ENCODE data around the gene CNTNAP4. TPM values are rescaled to one million over a fixed set of nuclear protein-coding genes. Genes with fewer than 3 reads are reported as not detected.

Gene CNTNAP4
- total RNA-seq, 2 experiments from 2014 or later, result not detected

DNA sequence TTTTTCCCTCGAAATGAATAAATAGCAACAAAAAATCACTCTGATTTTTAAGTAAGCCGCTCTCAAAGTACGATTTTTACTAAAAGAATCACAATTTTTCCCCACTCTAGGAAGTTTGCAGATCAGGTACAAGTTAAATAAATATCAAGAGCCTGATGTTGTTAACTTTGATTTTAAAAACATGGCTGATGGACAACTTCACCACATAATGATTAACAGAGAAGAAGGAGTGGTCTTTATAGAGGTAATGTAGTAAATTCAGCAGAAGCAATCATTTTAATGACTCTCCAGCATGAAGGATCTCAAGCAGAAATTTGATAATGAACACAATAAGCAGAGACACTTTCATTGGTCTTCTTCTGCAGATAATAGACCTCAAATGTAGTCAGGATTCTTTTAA, 262.4 kb downstream of the CNTNAP4 start:
- H3K27me3 ChIP-seq (ENCODE audit: control insufficient read depth in 1 of 2, insufficient read depth in 2 of 2, low read length in 2 of 2), result no peaks in the 10 kb centered on the region
- DNase-seq (no peak), ATAC-seq (ENCODE audit: poor library complexity) (no peak)
- Mint-ChIP-seq H3K9me3 (peaks cover 3% of the 10 kb centered on the region), H3K4me3 (no peak overlapping the region), H3K36me3 (ENCODE audit: low read depth) (no peaks in the 10 kb centered on the region), H3K4me1 (ENCODE audit: low read depth) (no peaks in the 10 kb centered on the region), H3K27me3 (no peaks in the 10 kb centered on the region), H3K27ac (no peak overlapping the region)
- H3K4me3 ChIP-seq (ENCODE audit: low read length), result no peak overlapping the region
- no peaks in the 10 kb centered on the region for H3K9me3 ChIP-seq (ENCODE audit: control insufficient read depth in 1 of 2, insufficient read depth in 1 of 2, low read length in 2 of 2)
- ChIA-PET POLR2A (no interaction called here), CTCF (no interaction called here)
- intact Hi-C loops (cut with DNase I, micrococcal nuclease), result no loop called here
- no peak for TF ChIP-seq CTCF (IDR thresholded peaks at IDR 0.05)
- no peaks in the 10 kb centered on the region for H3K4me1 ChIP-seq (ENCODE audit: insufficient read depth, low read length)
- no peak overlapping the region for H3K27ac ChIP-seq (ENCODE audit: low read depth in 1 of 2, low read length in 2 of 2)
- H3K36me3 ChIP-seq (ENCODE audit: insufficient read depth, low read length), result no peaks in the 10 kb centered on the region

DNA sequence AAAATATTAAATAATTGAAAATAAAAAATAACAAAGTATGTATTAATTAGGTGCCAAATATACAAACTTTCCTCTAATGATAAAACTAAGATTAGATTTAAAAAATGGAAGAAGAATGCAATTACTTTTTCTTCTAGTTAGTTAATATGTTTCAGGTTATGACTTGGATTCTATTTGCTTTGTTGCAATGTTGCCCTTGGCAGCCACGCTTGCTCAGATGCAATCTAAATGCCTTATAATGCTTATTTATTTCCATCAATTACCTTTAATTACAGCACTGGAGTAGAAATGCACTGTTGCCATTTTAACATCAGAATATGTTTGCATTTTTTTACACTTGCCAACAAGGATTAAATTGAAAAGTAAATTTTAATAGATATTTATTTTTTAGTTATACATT, 263.9 kb downstream of the CNTNAP4 start:
- Mint-ChIP-seq H3K4me1 (ENCODE audit: low read depth) (no peaks in the 10 kb centered on the region), H3K27ac (no peak overlapping the region), H3K4me3 (no peak overlapping the region), H3K9me3 (peaks cover 2% of the 10 kb centered on the region), H3K27me3 (no peaks in the 10 kb centered on the region), H3K36me3 (ENCODE audit: low read depth) (no peaks in the 10 kb centered on the region)
- H3K27ac ChIP-seq (ENCODE audit: low read depth in 1 of 2, low read length in 2 of 2), result no peak overlapping the region
- no peaks in the 10 kb centered on the region for H3K36me3 ChIP-seq (ENCODE audit: insufficient read depth, low read length)
- intact Hi-C loops (cut with DNase I, micrococcal nuclease), result no loop called here
- H3K4me1 ChIP-seq (ENCODE audit: insufficient read depth, low read length), result no peaks in the 10 kb centered on the region
- POLR2A ChIA-PET, result no interaction called here
- no peaks in the 10 kb centered on the region for H3K27me3 ChIP-seq (ENCODE audit: control insufficient read depth in 1 of 2, insufficient read depth in 2 of 2, low read length in 2 of 2)
- no peak overlapping the region for H3K4me3 ChIP-seq (ENCODE audit: low read length)
- TF ChIP-seq CTCF (IDR thresholded peaks at IDR 0.05), result no peak
- ATAC-seq (ENCODE audit: poor library complexity), result no peak
- H3K9me3 ChIP-seq (ENCODE audit: control insufficient read depth in 1 of 2, insufficient read depth in 1 of 2, low read length in 2 of 2), result peaks cover 0 to 3% of the 10 kb centered on the region in 2 experiments
- CTCF ChIA-PET, result no interaction called here
- DNase-seq, result no peak

- no peak overlapping the region for H3K27ac Mint-ChIP-seq
- no peaks in the 10 kb centered on the region for H3K27me3 Mint-ChIP-seq
- no peak overlapping the region for H3K4me3 Mint-ChIP-seq
- Histone ChIP-seq H3K4me3 (ENCODE audit: low read length) (no peak overlapping the region), H3K4me1 (ENCODE audit: insufficient read depth, low read length) (no peaks in the 10 kb centered on the region), H3K9me3 (ENCODE audit: control insufficient read depth in 1 of 2, insufficient read depth in 1 of 2, low read length in 2 of 2) (no peaks in the 10 kb centered on the region), H3K27me3 (ENCODE audit: control insufficient read depth in 1 of 2, insufficient read depth in 2 of 2, low read length in 2 of 2) (no peaks in the 10 kb centered on the region), H3K27ac (ENCODE audit: low read depth in 1 of 2, low read length in 2 of 2) (no peak overlapping the region), H3K36me3 (ENCODE audit: insufficient read depth, low read length) (no peaks in the 10 kb centered on the region)
- no peaks in the 10 kb centered on the region for H3K4me1 Mint-ChIP-seq (ENCODE audit: low read depth)
- H3K9me3 Mint-ChIP-seq, result peaks cover 9% of the 10 kb centered on the region
- ATAC-seq (ENCODE audit: poor library complexity), result no peak
- no peaks in the 10 kb centered on the region for H3K36me3 Mint-ChIP-seq (ENCODE audit: low read depth)
- POLR2A ChIA-PET, result no interaction called here
- intact Hi-C loops (cut with DNase I, micrococcal nuclease), result no loop called here
- no peak for TF ChIP-seq CTCF (IDR thresholded peaks at IDR 0.05)
- CTCF ChIA-PET, result no interaction called here
- DNase-seq, result no peak
These were observed 288.3 kb downstream of the CNTNAP4 start for GRCh38 chr16:76565542-76565941.
